WTC11 (cell line): Measurements from ENCODE around the gene FNDC5. TPM values are rescaled to one million over a fixed set of nuclear protein-coding genes. Genes with fewer than 3 reads are reported as not detected.

Source experiments
- ATAC-seq: fragments of 200-7000 bp; cut with Tn5 transposase; 2 replicates; pipeline ENCODE4 v1.10.0; 2021; ENCODE audit warnings: mild to moderate bottlenecking, moderate library complexity
- CTCF ChIA-PET: fragments of 300-600 bp; sonication (Branson Sonifier 250); formaldehyde crosslinking; loops from one replicate; lab custom pipeline; 2021; ENCODE audit warnings: antibody characterized with exemption; lab: Charles Lee
- POLR2A ChIA-PET: fragments of 350-600 bp; sonication (Branson Sonifier 250); formaldehyde crosslinking; loops from one replicate; lab custom pipeline; 2021; ENCODE audit warnings: antibody characterized with exemption; lab: Charles Lee
- DNase-seq: peaks from one replicate; pipeline ENCODE4 v3.0.0; 2021; ENCODE audit warnings: low spot score
- H3K27ac Mint-ChIP-seq: 2 replicates; pipeline ENCODE4 v1.8.0; 2021; ENCODE audit warnings: mixed read lengths
- H3K27me3 Mint-ChIP-seq: 2 replicates; pipeline ENCODE4 v1.8.0; 2021; ENCODE audit warnings: low read depth, mild to moderate bottlenecking, moderate library complexity, mixed read lengths
- H3K36me3 Mint-ChIP-seq: 2 replicates; pipeline ENCODE4 v1.8.0; 2021; ENCODE audit warnings: mixed read lengths
- H3K4me1 Mint-ChIP-seq: 2 replicates; pipeline ENCODE4 v1.8.0; 2022; ENCODE audit warnings: mixed read lengths
- H3K4me3 Mint-ChIP-seq: 2 replicates; pipeline ENCODE4 v1.8.0; 2021; ENCODE audit warnings: mild to moderate bottlenecking, moderate library complexity, mixed read lengths
- H3K9me3 Mint-ChIP-seq: 2 replicates; pipeline ENCODE4 v1.8.0; 2021; ENCODE audit warnings: mixed read lengths
- CTCF ChIP-seq: fragments of 200-600 bp; IDR thresholded peaks from 2 replicates; pipeline ENCODE4 v1.8.0; 2022; ENCODE audit warnings: antibody characterized with exemption
- E2F4 ChIP-seq: sonication (generic); formaldehyde crosslinking; IDR thresholded peaks from 2 replicates; pipeline ENCODE4 v1.8.1; 2022; ENCODE audit warnings: low read depth, mild to moderate bottlenecking, moderate library complexity, missing genetic modification reagents, borderline replicate concordance
- ERG ChIP-seq: fragments of 250-450 bp; sonication (Bioruptor Pico); IDR thresholded peaks from 2 replicates; pipeline ENCODE4 v1.8.0; 2021; ENCODE audit warnings: mild to moderate bottlenecking
- FOXJ3 ChIP-seq: sonication (generic); formaldehyde crosslinking; IDR thresholded peaks from 2 replicates; pipeline ENCODE4 v1.9.0; 2021; ENCODE audit warnings: missing genetic modification reagents, mild to moderate bottlenecking, borderline replicate concordance
- FOXK1 ChIP-seq: sonication (generic); formaldehyde crosslinking; IDR thresholded peaks from 2 replicates; pipeline ENCODE4 v1.8.0; 2022; ENCODE audit warnings: mild to moderate bottlenecking, moderate library complexity, missing genetic modification reagents
- HMGA2 ChIP-seq: fragments of 250-450 bp; sonication (Bioruptor Pico); IDR thresholded peaks from 2 replicates; pipeline ENCODE4 v1.4.0; 2021; ENCODE audit warnings: mild to moderate bottlenecking, moderate library complexity
- JAZF1 ChIP-seq: fragments of 250-450 bp; sonication (Bioruptor Pico); IDR thresholded peaks from 2 replicates; pipeline ENCODE4 v1.9.0; 2021; ENCODE audit warnings: moderate library complexity, mild to moderate bottlenecking, inconsistent platforms
- NFE2L1 ChIP-seq: sonication (generic); formaldehyde crosslinking; IDR thresholded peaks from 2 replicates; pipeline ENCODE4 v1.8.1; 2023; ENCODE audit warnings: missing genetic modification reagents
- NR2C2 ChIP-seq: sonication (generic); formaldehyde crosslinking; IDR thresholded peaks from 2 replicates; pipeline ENCODE4 v1.8.0; 2022; ENCODE audit warnings: mild to moderate bottlenecking, missing genetic modification reagents
- TP53 ChIP-seq: sonication (generic); formaldehyde crosslinking; IDR thresholded peaks from 2 replicates; pipeline ENCODE4 v1.8.1; 2023; ENCODE audit warnings: mild to moderate bottlenecking, missing genetic modification reagents
- ZBTB21 ChIP-seq: sonication (generic); formaldehyde crosslinking; IDR thresholded peaks from 2 replicates; pipeline ENCODE4 v1.8.1; 2023; ENCODE audit warnings: mild to moderate bottlenecking, missing genetic modification reagents, borderline replicate concordance
- ZNF121 ChIP-seq: sonication (generic); formaldehyde crosslinking; IDR thresholded peaks from 2 replicates; pipeline ENCODE4 v1.8.0; 2023; ENCODE audit warnings: missing genetic modification reagents
- ZNF138 ChIP-seq: sonication (generic); formaldehyde crosslinking; conservative IDR thresholded peaks from 2 replicates; pipeline ENCODE4 v1.8.1; 2022; ENCODE audit warnings: mild to moderate bottlenecking, moderate library complexity, missing genetic modification reagents
- ZNF219 ChIP-seq: sonication (generic); formaldehyde crosslinking; IDR thresholded peaks from 2 replicates; pipeline ENCODE4 v1.8.0; 2023; ENCODE audit warnings: missing genetic modification reagents, mild to moderate bottlenecking, borderline replicate concordance
- ZNF671 ChIP-seq: fragments of 250-450 bp; sonication (Bioruptor Pico); IDR thresholded peaks from 2 replicates; pipeline ENCODE4 v1.8.0; 2021; ENCODE audit warnings: mild to moderate bottlenecking
- total RNA-seq: library from RNA; stranded (reverse); gene quantifications from 3 replicates; pipeline ENCODE4 v1.2.3, GENCODE V29; 2021
- TF ChIP-seq, protein P1 (sequence below): sonication (generic); formaldehyde crosslinking; IDR thresholded peaks from 2 replicates; pipeline ENCODE4 v1.8.1; 2023; ENCODE audit warnings: mild to moderate bottlenecking, missing genetic modification reagents, moderate library complexity
- TF ChIP-seq, protein P2 (sequence below): sonication (generic); formaldehyde crosslinking; IDR thresholded peaks from 2 replicates; pipeline ENCODE4 v1.8.1; 2022; ENCODE audit warnings: missing genetic modification reagents, borderline replicate concordance
- TF ChIP-seq, protein P3 (sequence below): sonication (generic); formaldehyde crosslinking; IDR thresholded peaks from 2 replicates; pipeline ENCODE4 v1.8.1; 2023; ENCODE audit warnings: mild to moderate bottlenecking, missing genetic modification reagents
- TF ChIP-seq, protein P4 (sequence below): sonication (generic); formaldehyde crosslinking; IDR thresholded peaks from 2 replicates; pipeline ENCODE4 v1.8.1; 2022; ENCODE audit warnings: mild to moderate bottlenecking, missing genetic modification reagents, moderate library complexity, borderline replicate concordance
- TF ChIP-seq, protein P5 (sequence below): sonication (generic); formaldehyde crosslinking; IDR thresholded peaks from 2 replicates; pipeline ENCODE4 v1.8.0; 2022; ENCODE audit warnings: mild to moderate bottlenecking, missing genetic modification reagents

FNDC5 gene
- total RNA-seq, 1 experiment from 2014 or later, result 1.2 TPM

DNA sequence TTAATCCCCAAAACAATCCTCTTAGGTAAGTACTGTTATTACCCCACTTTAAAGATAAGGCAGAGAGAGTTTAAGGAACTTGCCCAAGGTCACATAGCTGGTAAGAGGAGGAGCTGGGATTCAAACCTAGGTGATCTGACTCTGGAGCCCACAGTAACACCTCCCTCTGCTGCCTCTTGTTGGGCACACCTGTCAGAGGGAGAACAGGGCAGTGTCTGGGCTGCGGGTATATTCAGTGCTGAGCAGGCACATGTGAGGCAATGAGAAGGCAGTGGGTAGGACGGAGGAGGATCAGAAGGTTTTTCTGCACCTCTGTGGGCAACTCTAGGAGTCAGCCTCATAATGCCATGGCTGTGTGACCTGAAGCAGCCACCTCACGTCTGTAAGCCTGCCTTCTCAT, 17.4 kb upstream of the FNDC5 start (continued):
- TF ChIP-seq, protein P1, sequence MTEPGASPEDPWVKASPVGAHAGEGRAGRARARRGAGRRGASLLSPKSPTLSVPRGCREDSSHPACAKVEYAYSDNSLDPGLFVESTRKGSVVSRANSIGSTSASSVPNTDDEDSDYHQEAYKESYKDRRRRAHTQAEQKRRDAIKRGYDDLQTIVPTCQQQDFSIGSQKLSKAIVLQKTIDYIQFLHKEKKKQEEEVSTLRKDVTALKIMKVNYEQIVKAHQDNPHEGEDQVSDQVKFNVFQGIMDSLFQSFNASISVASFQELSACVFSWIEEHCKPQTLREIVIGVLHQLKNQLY (CRISPR knock-in tag), result no peak
- TF ChIP-seq, protein P2, sequence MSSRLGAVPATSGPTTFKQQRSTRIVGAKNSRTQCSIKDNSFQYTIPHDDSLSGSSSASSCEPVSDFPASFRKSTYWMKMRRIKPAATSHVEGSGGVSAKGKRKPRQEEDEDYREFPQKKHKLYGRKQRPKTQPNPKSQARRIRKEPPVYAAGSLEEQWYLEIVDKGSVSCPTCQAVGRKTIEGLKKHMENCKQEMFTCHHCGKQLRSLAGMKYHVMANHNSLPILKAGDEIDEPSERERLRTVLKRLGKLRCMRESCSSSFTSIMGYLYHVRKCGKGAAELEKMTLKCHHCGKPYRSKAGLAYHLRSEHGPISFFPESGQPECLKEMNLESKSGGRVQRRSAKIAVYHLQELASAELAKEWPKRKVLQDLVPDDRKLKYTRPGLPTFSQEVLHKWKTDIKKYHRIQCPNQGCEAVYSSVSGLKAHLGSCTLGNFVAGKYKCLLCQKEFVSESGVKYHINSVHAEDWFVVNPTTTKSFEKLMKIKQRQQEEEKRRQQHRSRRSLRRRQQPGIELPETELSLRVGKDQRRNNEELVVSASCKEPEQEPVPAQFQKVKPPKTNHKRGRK (CRISPR knock-in tag), result no peak
- TF ChIP-seq, protein P3, sequence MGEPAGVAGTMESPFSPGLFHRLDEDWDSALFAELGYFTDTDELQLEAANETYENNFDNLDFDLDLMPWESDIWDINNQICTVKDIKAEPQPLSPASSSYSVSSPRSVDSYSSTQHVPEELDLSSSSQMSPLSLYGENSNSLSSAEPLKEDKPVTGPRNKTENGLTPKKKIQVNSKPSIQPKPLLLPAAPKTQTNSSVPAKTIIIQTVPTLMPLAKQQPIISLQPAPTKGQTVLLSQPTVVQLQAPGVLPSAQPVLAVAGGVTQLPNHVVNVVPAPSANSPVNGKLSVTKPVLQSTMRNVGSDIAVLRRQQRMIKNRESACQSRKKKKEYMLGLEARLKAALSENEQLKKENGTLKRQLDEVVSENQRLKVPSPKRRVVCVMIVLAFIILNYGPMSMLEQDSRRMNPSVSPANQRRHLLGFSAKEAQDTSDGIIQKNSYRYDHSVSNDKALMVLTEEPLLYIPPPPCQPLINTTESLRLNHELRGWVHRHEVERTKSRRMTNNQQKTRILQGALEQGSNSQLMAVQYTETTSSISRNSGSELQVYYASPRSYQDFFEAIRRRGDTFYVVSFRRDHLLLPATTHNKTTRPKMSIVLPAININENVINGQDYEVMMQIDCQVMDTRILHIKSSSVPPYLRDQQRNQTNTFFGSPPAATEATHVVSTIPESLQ (CRISPR knock-in tag), result no peak
- TF ChIP-seq FOXK1 (CRISPR knock-in tag), result no peak

DNA sequence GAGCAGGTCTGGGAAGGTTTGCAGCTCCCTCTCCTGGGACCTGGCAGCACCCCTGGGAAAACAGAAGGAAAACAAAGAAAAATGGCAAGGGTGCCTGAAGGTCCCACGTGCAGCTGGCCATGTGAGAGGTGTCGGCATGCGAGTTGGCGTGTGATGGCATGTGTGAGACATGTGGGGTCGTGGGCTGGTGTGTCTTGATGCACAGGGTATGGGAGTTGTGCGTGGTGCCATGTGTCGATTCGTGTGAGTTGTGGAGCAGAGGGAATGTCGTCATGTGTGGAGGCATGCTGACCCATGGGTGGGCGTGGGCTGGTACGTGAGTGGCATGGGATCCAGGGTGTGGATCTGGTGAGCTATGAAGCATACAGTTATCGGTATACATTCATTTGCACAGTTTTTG, 16.9 kb upstream of the FNDC5 start:
- Mint-ChIP-seq H3K27ac (no peak overlapping the region), H3K27me3 (peaks cover 88% of the 10 kb centered on the region), H3K36me3 (no peaks in the 10 kb centered on the region), H3K4me3 (no peak overlapping the region), H3K4me1 (peaks cover 14% of the 10 kb centered on the region), H3K9me3 (peaks cover 5% of the 10 kb centered on the region)
- ChIA-PET CTCF (interaction anchor here (2.4 to 4.6 kb wide), 2 partner anchors 12 to 194 kb away, joined by 12 to 93 read pairs; partner anchors contain the start of gene AZIN2), POLR2A (no interaction called here)
- DNase-seq (no peak), ATAC-seq (no peak)
- TF ChIP-seq CTCF, result no peak
- no peak for TF ChIP-seq HMGA2
- TF ChIP-seq NR2C2, result no peak
- no peak for TF ChIP-seq E2F4
- no peak for TF ChIP-seq ZNF138 (CRISPR knock-in tag)
- TF ChIP-seq, protein P4, sequence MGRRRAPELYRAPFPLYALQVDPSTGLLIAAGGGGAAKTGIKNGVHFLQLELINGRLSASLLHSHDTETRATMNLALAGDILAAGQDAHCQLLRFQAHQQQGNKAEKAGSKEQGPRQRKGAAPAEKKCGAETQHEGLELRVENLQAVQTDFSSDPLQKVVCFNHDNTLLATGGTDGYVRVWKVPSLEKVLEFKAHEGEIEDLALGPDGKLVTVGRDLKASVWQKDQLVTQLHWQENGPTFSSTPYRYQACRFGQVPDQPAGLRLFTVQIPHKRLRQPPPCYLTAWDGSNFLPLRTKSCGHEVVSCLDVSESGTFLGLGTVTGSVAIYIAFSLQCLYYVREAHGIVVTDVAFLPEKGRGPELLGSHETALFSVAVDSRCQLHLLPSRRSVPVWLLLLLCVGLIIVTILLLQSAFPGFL (CRISPR knock-in tag), result no peak

GRCh38 chr1:32886828-32887414, 16.2 kb upstream of the FNDC5 start:
- Mint-ChIP-seq H3K4me3 (no peak overlapping the region), H3K27ac (no peak overlapping the region), H3K36me3 (no peaks in the 10 kb centered on the region), H3K27me3 (peaks cover 81% of the 10 kb centered on the region), H3K9me3 (no peaks in the 10 kb centered on the region), H3K4me1 (peaks cover 11% of the 10 kb centered on the region)
- CTCF ChIA-PET, result interaction anchor here (0.5 to 4.6 kb wide), 33 partner anchors 8 to 490 kb away, joined by 3 to 93 read pairs (median 4); partner anchors contain the start of genes AZIN2, FNDC5 and RBBP4
- DNase-seq (no peak), ATAC-seq (no peak)
- POLR2A ChIA-PET, result interaction anchor here (0.6 to 1.4 kb wide), 2 partner anchors 15 to 40 kb away, joined by 3 read pairs; no protein-coding TSS in a partner anchor
- TF ChIP-seq, protein P5, sequence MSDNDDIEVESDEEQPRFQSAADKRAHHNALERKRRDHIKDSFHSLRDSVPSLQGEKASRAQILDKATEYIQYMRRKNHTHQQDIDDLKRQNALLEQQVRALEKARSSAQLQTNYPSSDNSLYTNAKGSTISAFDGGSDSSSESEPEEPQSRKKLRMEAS (CRISPR knock-in tag), result no peak
- TF ChIP-seq NFE2L1 (CRISPR knock-in tag), result no peak
- no peak for TF ChIP-seq E2F4
- TF ChIP-seq ZNF671, result no peak
- TF ChIP-seq ZNF121 (CRISPR knock-in tag), result no peak
- no peak for TF ChIP-seq ZBTB21 (CRISPR knock-in tag)
- TF ChIP-seq JAZF1 (CRISPR knock-in tag), result no peak
- no peak for TF ChIP-seq ERG (CRISPR knock-in tag)
- TF ChIP-seq FOXJ3, result no peak
- TF ChIP-seq TP53 (CRISPR knock-in tag), result no peak
- no peak for TF ChIP-seq ZNF219 (CRISPR knock-in tag)
